GM12864 (cell line): ENCODE results near the gene SPATA1.
A peak's percentile ranks its signal among the peaks of the same experiment; 100 is the strongest.

Experiments used
- DNase-seq: peaks from one replicate; pipeline ENCODE4 v3.0.0-alpha.2; 2011; ENCODE audit warnings: low read depth
- H3K4me3 ChIP-seq: 2 replicates; pipeline ENCODE4 v1.5.1; 2011; ENCODE audit warnings: mild to moderate bottlenecking, low read depth, low read length, control low read depth
- CTCF ChIP-seq: IDR thresholded peaks from 2 replicates; pipeline ENCODE4 v1.5.1; 2011; ENCODE audit warnings: low read depth, mild to moderate bottlenecking, moderate library complexity, low read length, control low read depth, inconsistent platforms; ENCODE audit errors: missing control alignments

Gene SPATA1

GRCh38 chr1:84480650-84481049 is 25.5 kb upstream of the SPATA1 start:
- peak overlapping the region; percentile 84; the same call in 1 of the 2 replicates for H3K4me3 ChIP-seq
- TF ChIP-seq CTCF: no peak
- no peak for DNase-seq

- no peak for TF ChIP-seq CTCF
- no peak overlapping the region for H3K4me3 ChIP-seq
- DNase-seq: no peak
These were observed 24.9 kb upstream of the SPATA1 start for GRCh38 chr1:84481317-84481716.

- no peak for DNase-seq
- no peak for TF ChIP-seq CTCF
- no peak overlapping the region for H3K4me3 ChIP-seq
These were observed 18.1 kb upstream of the SPATA1 start for GRCh38 chr1:84488107-84488506.

GRCh38 chr1:84489766-84490165 is 16.4 kb upstream of the SPATA1 start:
- TF ChIP-seq CTCF: no peak
- no peak overlapping the region for H3K4me3 ChIP-seq
- no peak for DNase-seq

GRCh38 chr1:84492726-84493125 is 13.5 kb upstream of the SPATA1 start:
- no peak overlapping the region for H3K4me3 ChIP-seq
- no peak for TF ChIP-seq CTCF
- DNase-seq: no peak

- no peak for TF ChIP-seq CTCF
- DNase-seq: no peak
- no peak overlapping the region for H3K4me3 ChIP-seq
These were observed 12.4 kb upstream of the SPATA1 start for GRCh38 chr1:84493747-84494146.

- no peak overlapping the region for H3K4me3 ChIP-seq
- no peak for TF ChIP-seq CTCF
- DNase-seq: no peak
These were observed 9.7 kb upstream of the SPATA1 start for GRCh38 chr1:84496498-84496897.
